Large intestine (tissue), 3 donors: ENCODE measurements around the gene C16orf74. TPM values are rescaled to one million over a fixed set of nuclear protein-coding genes. Genes with fewer than 3 reads are reported as not detected.
A peak's percentile ranks its signal among the peaks of the same experiment; 100 is the strongest.

Experiments
- DNase-seq, 2 donors: peaks; one replicate each; pipeline versions ENCODE4 v3.0.0 to v3.0.0-alpha.2; 2013
- H3K27ac ChIP-seq: one replicate; pipeline ENCODE4 v1.5.1; 2013; ENCODE audit warnings: low read length
- H3K27me3 ChIP-seq: 2 replicates; pipeline ENCODE4 v1.6.1; 2013; ENCODE audit warnings: low read length; ENCODE audit not compliant: control insufficient read depth, insufficient read depth
- H3K36me3 ChIP-seq: 2 replicates; pipeline ENCODE4 v1.6.1; 2013; ENCODE audit warnings: low read length; ENCODE audit not compliant: control insufficient read depth, insufficient read depth
- H3K4me1 ChIP-seq: one replicate; pipeline ENCODE4 v1.6.1; 2013; ENCODE audit warnings: low read length; ENCODE audit not compliant: control insufficient read depth, insufficient read depth
- H3K4me3 ChIP-seq: one replicate; pipeline ENCODE4 v1.5.1; 2013; ENCODE audit warnings: low read length
- H3K9me3 ChIP-seq: one replicate; pipeline ENCODE4 v1.6.1; 2013; ENCODE audit warnings: mild to moderate bottlenecking, low read depth, low read length, moderate library complexity; ENCODE audit not compliant: control insufficient read depth
- WGBS: methylation state at CpG from one replicate; pipeline ENCODE4 v1.1.5; 2013; ENCODE audit warnings: low lambda C conversion rate; ENCODE audit not compliant: insufficient coverage; 5-methylcytosine and 5-hydroxymethylcytosine counted together
- polyA plus RNA-seq: library from polyadenylated mRNA; unstranded; fragments of 120-200 nt; gene quantifications from one replicate; pipeline ENCODE4 v1.2.1, GENCODE V29; 2013

C16orf74 gene
- polyA plus RNA-seq, 1 donor, result 6.6 TPM

DNA sequence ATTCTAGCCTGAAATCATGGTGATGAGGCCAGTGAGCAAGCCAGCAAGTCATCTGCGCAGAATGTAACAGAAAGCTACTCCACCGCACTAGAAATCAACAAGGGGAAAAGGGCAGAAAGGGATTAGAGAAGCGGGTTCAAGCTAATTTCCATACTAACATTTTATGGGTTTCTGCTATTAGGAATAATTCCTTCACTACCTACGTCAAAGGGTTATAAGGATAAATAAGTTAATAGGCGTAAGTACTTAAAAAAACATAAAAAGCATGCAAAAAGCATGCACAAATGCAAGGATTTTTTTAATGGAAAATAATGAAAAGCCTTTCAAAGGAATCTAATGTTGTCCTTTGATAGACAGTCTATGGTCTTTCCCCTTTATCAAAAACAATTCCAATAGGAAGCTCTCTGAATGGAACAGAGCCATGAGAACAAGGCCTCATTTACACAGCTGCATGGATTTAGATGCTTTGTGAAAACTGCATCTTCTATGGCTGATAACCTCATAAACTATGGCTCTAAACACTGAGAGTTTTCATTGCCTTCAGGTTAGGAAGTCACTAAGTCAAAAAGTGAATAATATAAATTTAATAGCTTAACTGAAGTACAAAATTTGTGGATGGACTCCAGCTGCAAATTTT, 42.9 kb upstream of the C16orf74 start:
- Histone ChIP-seq H3K4me1 (peaks cover 2% of the 10 kb centered on the region), H3K36me3 (peaks cover 58% of the 10 kb centered on the region), H3K27me3 (no peaks in the 10 kb centered on the region), H3K4me3 (no peak overlapping the region), H3K27ac (no peak overlapping the region), H3K9me3 (peaks cover 3% of the 10 kb centered on the region)
- WGBS, result 100% methylated on average over 1 of the region's 5 CpGs
- DNase-seq, result no peak

DNA sequence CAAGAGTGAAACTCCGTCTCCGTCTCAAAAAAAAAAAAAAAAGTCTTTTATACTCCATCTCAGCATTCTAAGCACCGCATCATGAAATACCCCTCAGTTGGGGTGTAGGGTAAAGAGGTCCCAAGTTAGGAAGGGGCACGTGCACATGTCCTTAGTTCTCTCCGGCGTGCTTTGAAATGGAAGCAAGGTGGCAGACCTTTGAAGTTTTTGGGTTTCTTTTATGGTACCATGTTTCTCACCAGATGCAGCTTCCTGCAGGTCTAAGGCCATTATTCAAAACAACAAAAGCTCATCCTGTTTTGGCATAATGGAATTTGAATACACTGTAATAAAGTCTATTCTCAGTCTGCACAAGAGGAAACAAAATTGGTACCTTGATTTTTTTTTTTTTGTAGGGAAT, 38.9 kb upstream of the C16orf74 start:
- no CpG with 5 or more reads among the region's 6 CpGs for WGBS
- H3K36me3 ChIP-seq, result peaks cover 68% of the 10 kb centered on the region
- no peaks in the 10 kb centered on the region for H3K4me1 ChIP-seq
- peaks cover 3% of the 10 kb centered on the region for H3K9me3 ChIP-seq
- H3K27me3 ChIP-seq, result no peaks in the 10 kb centered on the region
- DNase-seq, result no peak
- no peak overlapping the region for H3K4me3 ChIP-seq
- no peak overlapping the region for H3K27ac ChIP-seq

DNA sequence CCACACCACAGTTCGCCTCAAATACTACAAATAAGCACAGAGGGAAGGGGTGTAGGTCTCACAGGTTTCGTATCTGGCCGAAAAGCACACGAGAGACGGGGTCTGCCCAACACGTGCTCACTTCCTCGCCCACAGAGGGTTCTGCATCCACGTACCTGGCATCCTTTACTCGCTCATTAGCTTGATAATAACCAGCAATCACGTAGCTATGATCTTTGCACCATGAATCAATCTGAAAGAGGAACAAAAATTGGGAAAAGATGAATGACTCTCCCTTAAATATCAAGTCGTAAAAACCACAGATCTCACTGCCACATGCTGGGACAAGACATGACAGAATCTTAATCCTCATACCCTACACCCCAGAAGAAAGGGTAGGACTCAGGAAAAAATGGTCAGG, 37.9 kb upstream of the C16orf74 start:
- H3K36me3 ChIP-seq, result peaks cover 61% of the 10 kb centered on the region

DNA sequence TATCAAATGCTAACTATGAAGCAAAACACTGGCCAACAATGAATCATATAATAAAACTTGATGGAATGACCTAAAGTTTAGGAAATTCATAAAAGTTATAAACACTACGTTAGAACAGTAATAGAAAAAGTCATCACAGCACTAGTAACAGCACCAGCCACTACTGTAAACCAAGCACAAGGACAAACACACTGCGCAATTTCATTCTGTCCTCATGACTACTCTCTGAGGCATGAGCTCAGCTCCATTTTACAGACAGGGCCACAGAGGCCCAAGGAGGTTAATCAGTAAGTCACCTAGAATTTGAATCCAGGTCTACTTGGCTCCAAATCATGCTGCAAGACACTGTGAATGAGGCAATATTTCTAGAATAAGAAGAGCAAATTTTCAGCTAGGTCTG, 35.0 kb upstream of the C16orf74 start:
- Histone ChIP-seq H3K27me3 (no peaks in the 10 kb centered on the region), H3K9me3 (no peaks in the 10 kb centered on the region), H3K27ac (no peak overlapping the region), H3K36me3 (peaks cover 44% of the 10 kb centered on the region), H3K4me3 (no peak overlapping the region), H3K4me1 (peaks cover 16% of the 10 kb centered on the region)
- WGBS, result no CpG with 5 or more reads among the region's 2 CpGs
- no peak for DNase-seq

More for the DNA sequence above, 37.9 kb upstream of the C16orf74 start:
- Histone ChIP-seq H3K4me3 (no peak overlapping the region), H3K27ac (no peak overlapping the region), H3K9me3 (peaks cover 3% of the 10 kb centered on the region), H3K27me3 (no peaks in the 10 kb centered on the region), H3K4me1 (no peaks in the 10 kb centered on the region)
- DNase-seq, result no peak
- 100% methylated on average over 1 of the region's 11 CpGs for WGBS

DNA sequence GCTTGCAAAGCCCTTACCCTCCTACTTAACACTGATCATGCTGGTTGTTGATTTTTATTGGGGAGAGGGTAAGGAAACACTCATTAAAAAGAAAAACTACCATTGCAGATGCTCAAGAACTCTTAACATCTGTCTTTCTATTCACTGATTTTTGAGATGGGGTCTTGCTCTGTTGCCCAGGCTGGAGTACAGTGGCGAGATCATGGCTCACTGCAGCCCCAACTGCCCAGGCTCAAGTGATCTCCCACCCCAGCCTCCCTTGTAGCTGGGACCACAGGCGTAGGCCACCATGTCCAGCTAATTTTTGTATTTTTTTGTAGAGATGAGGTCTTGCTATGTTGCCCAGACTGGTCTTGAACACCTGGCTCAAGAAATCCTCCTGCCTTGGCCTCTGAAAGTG, 33.9 kb upstream of the C16orf74 start:
- no CpG with 5 or more reads among the region's 2 CpGs for WGBS
- Histone ChIP-seq H3K4me1 (peaks cover 16% of the 10 kb centered on the region), H3K27ac (no peak overlapping the region), H3K9me3 (no peaks in the 10 kb centered on the region), H3K4me3 (no peak overlapping the region), H3K27me3 (no peaks in the 10 kb centered on the region), H3K36me3 (peaks cover 55% of the 10 kb centered on the region)
- no peak for DNase-seq

DNA sequence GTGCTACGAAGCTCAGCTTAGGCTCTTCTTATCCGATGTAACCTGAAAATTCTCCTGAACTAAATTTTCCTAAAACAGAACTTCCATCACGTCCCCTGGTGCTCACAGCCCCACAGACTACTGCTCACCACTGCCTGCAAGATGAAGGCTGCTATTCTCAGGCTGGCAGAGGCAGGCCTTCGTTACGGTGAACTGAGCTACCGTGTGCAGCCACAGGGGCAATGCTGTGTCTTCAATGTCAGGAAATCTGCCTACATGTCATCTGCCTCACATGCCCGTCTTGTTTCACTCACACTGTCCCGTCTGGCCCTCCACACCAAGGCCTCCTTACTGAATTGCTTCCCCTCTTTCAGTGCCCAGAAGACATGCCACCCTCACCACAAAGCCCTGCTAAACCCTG, 32.5 kb upstream of the C16orf74 start:
- H3K27ac ChIP-seq, result no peak overlapping the region
- H3K27me3 ChIP-seq, result no peaks in the 10 kb centered on the region
- no peak overlapping the region for H3K4me3 ChIP-seq
- peaks cover 62% of the 10 kb centered on the region for H3K36me3 ChIP-seq
- no peaks in the 10 kb centered on the region for H3K9me3 ChIP-seq
- DNase-seq, result no peak
- H3K4me1 ChIP-seq, result peaks cover 16% of the 10 kb centered on the region
- whole genome bisulfite sequencing, result no CpG with 5 or more reads among the region's 8 CpGs

DNA sequence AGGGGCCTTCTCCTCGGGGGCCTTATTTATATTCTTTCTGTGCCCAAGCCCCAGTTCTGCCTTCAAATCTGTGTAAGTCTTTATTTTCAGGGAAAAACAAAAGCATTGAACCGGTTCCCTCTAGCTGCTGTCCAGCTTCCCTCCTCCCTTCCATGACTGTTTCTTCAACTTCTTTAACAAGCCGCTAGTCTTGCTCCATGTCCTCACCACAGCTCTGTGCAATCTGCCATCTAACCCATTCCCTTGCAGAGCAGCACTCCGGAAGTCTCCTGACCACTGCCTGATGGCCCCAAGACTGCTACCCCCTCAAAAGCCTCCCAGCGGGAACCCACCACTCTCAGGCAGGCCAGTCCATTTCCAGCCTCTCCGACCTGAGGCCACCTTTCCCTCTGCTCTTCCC, 31.6 kb upstream of the C16orf74 start:
- Histone ChIP-seq H3K9me3 (no peaks in the 10 kb centered on the region), H3K4me3 (no peak overlapping the region), H3K27ac (peak overlapping the region; percentile 41), H3K36me3 (peaks cover 59% of the 10 kb centered on the region), H3K4me1 (peaks cover 16% of the 10 kb centered on the region), H3K27me3 (no peaks in the 10 kb centered on the region)
- WGBS, result no CpG with 5 or more reads among the region's 6 CpGs
- DNase-seq, result no peak

DNA sequence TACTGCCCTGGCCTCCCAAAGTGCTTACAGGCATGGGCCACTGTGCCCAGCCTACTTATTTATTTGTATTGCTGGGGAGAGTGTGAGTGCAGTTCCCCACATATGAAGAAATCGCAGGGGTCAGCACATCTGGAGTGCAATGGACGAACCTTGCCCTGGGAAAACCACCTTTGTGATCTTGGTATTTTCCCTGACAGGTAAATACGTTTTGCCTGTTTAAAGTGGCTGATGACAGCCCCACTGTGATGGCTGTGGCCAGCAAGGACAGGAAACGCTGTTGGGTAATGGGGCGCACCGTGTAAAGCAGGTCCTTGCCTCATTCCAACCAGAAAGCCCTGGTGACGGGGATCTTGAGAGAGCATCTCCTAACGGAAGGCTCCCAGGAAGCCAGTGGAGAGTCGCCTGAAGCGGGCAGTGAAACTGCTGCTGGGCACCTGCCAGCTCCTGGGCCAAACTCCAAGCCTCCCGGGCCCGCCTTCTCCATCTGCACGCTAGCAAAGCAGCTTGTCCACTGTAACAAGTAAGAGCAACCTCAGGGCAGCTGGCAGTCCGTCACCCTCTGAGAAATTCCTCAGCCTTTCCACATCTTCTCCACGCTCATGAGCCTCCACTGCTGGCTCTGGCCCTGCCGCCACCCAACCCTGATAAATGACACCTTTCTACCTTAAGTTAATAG, 30.9 kb upstream of the C16orf74 start:
- Histone ChIP-seq H3K36me3 (peaks cover 52% of the 10 kb centered on the region), H3K9me3 (no peaks in the 10 kb centered on the region), H3K4me3 (no peak overlapping the region), H3K27me3 (no peaks in the 10 kb centered on the region), H3K4me1 (peaks cover 16% of the 10 kb centered on the region), H3K27ac (peak overlapping the region; percentile 41)
- WGBS, result no CpG with 5 or more reads among the region's 16 CpGs
- DNase-seq, result peak; percentile 40 to 64

DNA sequence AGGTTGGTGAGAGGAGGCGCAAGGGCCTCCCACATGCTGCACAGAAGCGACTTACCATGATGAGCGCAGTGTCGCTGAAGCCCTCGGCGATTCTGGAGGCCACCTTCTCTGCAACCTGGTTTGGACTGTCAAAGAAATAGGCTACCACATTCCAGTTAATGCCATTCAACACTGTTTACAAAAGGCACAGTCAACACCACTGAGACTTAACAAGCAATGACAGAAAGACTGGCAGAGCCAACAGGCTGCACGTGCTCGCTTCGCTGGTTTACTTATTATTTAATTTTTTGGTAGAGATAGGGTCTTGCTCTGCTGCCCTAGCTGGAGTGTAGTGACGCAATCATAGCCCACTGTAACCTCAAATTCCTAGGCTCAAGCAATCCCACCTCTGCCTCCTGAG, 30.3 kb upstream of the C16orf74 start:
- no peak overlapping the region for H3K27ac ChIP-seq
- H3K9me3 ChIP-seq, result no peaks in the 10 kb centered on the region
- WGBS, result no CpG with 5 or more reads among the region's 10 CpGs

DNA sequence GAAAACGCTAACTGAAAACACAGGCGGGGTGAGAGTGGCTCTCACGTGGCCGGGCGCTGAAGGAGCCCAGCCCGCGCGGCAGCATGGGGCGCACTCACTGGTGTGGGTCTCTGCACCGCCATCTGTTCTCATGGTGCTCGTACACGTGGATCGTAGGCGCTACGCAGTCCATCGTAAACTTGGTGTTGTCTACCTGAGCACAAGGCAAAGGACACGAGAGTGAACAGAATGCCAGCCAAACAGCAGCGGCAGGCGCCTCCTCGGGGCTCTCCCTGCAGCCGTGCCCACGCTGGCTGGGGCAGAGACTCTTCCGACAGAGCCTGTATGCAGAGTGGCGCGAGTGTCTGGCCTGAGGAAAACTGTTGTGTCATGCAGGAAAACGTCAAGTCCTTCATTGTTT, 29.4 kb upstream of the C16orf74 start:
- peaks cover 40% of the 10 kb centered on the region for H3K36me3 ChIP-seq
- WGBS, result no CpG with 5 or more reads among the region's 26 CpGs

More for the DNA sequence above, 30.3 kb upstream of the C16orf74 start:
- Histone ChIP-seq H3K4me1 (peaks cover 16% of the 10 kb centered on the region), H3K4me3 (no peak overlapping the region), H3K36me3 (peaks cover 46% of the 10 kb centered on the region), H3K27me3 (no peaks in the 10 kb centered on the region)
- DNase-seq, result no peak

DNA sequence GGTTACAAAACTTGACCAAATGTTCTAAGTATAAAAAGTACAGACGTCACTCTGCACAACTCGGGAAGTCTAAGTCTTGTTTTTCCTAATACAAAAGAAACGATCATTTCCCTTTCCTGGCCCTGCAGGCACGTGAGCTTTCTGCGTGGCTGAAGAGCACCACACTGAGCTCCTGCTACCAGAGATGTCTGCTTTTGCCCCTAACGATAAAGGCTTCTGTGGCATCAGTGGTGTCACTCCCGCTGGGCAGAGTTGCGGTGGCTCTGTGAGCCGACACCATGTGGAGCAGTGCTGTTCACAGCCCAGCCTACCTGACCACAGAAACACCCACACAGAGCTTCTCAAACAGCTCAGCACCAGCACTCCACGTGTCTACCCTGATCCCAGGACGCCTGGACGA, 28.0 kb upstream of the C16orf74 start:
- Histone ChIP-seq H3K36me3 (peaks cover 38% of the 10 kb centered on the region), H3K27me3 (no peaks in the 10 kb centered on the region), H3K9me3 (no peaks in the 10 kb centered on the region), H3K4me3 (no peak overlapping the region), H3K27ac (no peak overlapping the region), H3K4me1 (peaks cover 16% of the 10 kb centered on the region)
- WGBS, result 88% methylated on average over 2 of the region's 12 CpGs
- no peak for DNase-seq

More for the DNA sequence above, 29.4 kb upstream of the C16orf74 start:
- Histone ChIP-seq H3K27ac (no peak overlapping the region), H3K27me3 (no peaks in the 10 kb centered on the region), H3K9me3 (no peaks in the 10 kb centered on the region), H3K4me3 (no peak overlapping the region), H3K4me1 (peaks cover 16% of the 10 kb centered on the region)
- DNase-seq, result no peak
